AG04450 (cell line): ENCODE data around the gene HOXA5. TPM values are rescaled to one million over a fixed set of nuclear protein-coding genes. Genes with fewer than 3 reads are reported as not detected.

Experiments used
- CTCF ChIA-PET: fragments of 300-600, 350-600 bp; formaldehyde crosslinking; extraction: SDS; loops from one replicate; lab custom pipeline; 2022; ENCODE audit warnings: antibody characterized with exemption, inconsistent platforms; lab: Charles Lee
- POLR2A ChIA-PET: fragments of 350-600 bp; formaldehyde crosslinking; extraction: SDS; loops from one replicate; lab custom pipeline; 2021; ENCODE audit warnings: antibody characterized with exemption, inconsistent platforms; lab: Yijun Ruan, JAX
- DNase-seq: peaks from one replicate; pipeline ENCODE4 v3.0.0-alpha.2; 2011; ENCODE audit warnings: low read depth, low spot score
- H3K27ac ChIP-seq: one replicate; pipeline ENCODE4 v1.5.1; 2012; ENCODE audit warnings: low read depth, low read length, control low read depth
- H3K27me3 ChIP-seq: one replicate; pipeline ENCODE4 v1.6.0; 2012; ENCODE audit warnings: low read length; ENCODE audit not compliant: control insufficient read depth, insufficient read depth
- H3K4me3 ChIP-seq: 2 replicates; pipeline ENCODE4 v1.5.1; 2011; ENCODE audit warnings: mild to moderate bottlenecking, low read depth, low read length, control low read depth
- H3K9me3 ChIP-seq: 2 replicates; pipeline ENCODE4 v1.5.1; 2012; ENCODE audit warnings: low read length; ENCODE audit not compliant: control insufficient read depth, insufficient read depth
- CTCF ChIP-seq: IDR thresholded peaks from 2 replicates; pipeline ENCODE4 v1.5.1; 2011; ENCODE audit warnings: low read depth, low read length, control low read depth, inconsistent platforms
- polyA plus RNA-seq: library from polyadenylated mRNA; depleted of rRNA; stranded (reverse); fragments of >200 nt; gene quantifications from 2 replicates; pipeline ENCODE4 v1.2.3, GENCODE V29; 2011

Gene HOXA5
- polyA plus RNA-seq, 1 experiment, result 51.0 TPM

- H3K27me3 ChIP-seq, result no peaks in the 10 kb centered on the region
- TF ChIP-seq CTCF, result no peak
- H3K9me3 ChIP-seq, result no peaks in the 10 kb centered on the region
- H3K27ac ChIP-seq, result peak overlapping the region; percentile 76
- ChIA-PET CTCF (interaction anchor here (0.9 to 1.6 kb wide), 5 partner anchors 9 to 34 kb away, joined by 3 to 6 read pairs (median 3); partner anchors contain the start of gene HOXA5), POLR2A (interaction anchor here (0.8 to 1.7 kb wide), 3 partner anchors 12 to 36 kb away, joined by 3 to 5 read pairs (median 4); no protein-coding TSS in a partner anchor)
- no peak overlapping the region for H3K4me3 ChIP-seq
- peak; percentile 83 for DNase-seq
Measured at GRCh38 chr7:27134392-27134791, 9.1 kb downstream of the HOXA5 start.

GRCh38 chr7:27133409-27134231, 9.9 kb downstream of the HOXA5 start:
- Histone ChIP-seq H3K9me3 (no peaks in the 10 kb centered on the region), H3K27ac (peak overlapping the region; percentile 76), H3K27me3 (no peaks in the 10 kb centered on the region), H3K4me3 (no peak overlapping the region; the same call in 1 of the 2 replicates)
- ChIA-PET CTCF (interaction anchor here (0.9 to 1.6 kb wide), 4 partner anchors 10 to 33 kb away, joined by 3 to 6 read pairs (median 4); partner anchors contain the start of gene HOXA5), POLR2A (interaction anchor here (0.8 to 1.7 kb wide), 3 partner anchors 11 to 35 kb away, joined by 3 to 5 read pairs (median 4); no protein-coding TSS in a partner anchor)
- TF ChIP-seq CTCF, result no peak
- DNase-seq, result no peak

GRCh38 chr7:27132978-27133377, 10.5 kb downstream of the HOXA5 start:
- H3K9me3 ChIP-seq, result no peaks in the 10 kb centered on the region
- DNase-seq, result no peak
- no peak for TF ChIP-seq CTCF
- no peaks in the 10 kb centered on the region for H3K27me3 ChIP-seq
- POLR2A ChIA-PET, result no interaction called here
- no peak overlapping the region for H3K27ac ChIP-seq
- no peak overlapping the region for H3K4me3 ChIP-seq
- CTCF ChIA-PET, result no interaction called here

- CTCF ChIA-PET, result interaction anchor here (0.9 to 3.4 kb wide), 4 partner anchors 11 to 464 kb away, joined by 3 to 18 read pairs (median 6); partner anchors contain the start of gene HOXA5
- POLR2A ChIA-PET, result interaction anchor here (1.7 to 1.8 kb wide), 2 partner anchors 11 to 14 kb away, joined by 4 read pairs; partner anchors contain the start of gene HOXA5
- no peak overlapping the region for H3K27ac ChIP-seq
- no peaks in the 10 kb centered on the region for H3K9me3 ChIP-seq
- H3K4me3 ChIP-seq, result no peak overlapping the region
- H3K27me3 ChIP-seq, result no peaks in the 10 kb centered on the region
- DNase-seq, result no peak
- TF ChIP-seq CTCF, result no peak
Measured at GRCh38 chr7:27132214-27132613, 11.3 kb downstream of the HOXA5 start.
